HG03469 (cell line): Measurements from ENCODE around the gene TRAPPC3.

Source experiments
- ATAC-seq: cut with Tn5 transposase; IDR thresholded peaks from one replicate; pipeline ENCODE4 v1.9.1; 2021; ENCODE audit warnings: mild to moderate bottlenecking, moderate library complexity, moderate number of reproducible peaks; ENCODE audit not compliant: unreplicated experiment

Gene TRAPPC3

DNA sequence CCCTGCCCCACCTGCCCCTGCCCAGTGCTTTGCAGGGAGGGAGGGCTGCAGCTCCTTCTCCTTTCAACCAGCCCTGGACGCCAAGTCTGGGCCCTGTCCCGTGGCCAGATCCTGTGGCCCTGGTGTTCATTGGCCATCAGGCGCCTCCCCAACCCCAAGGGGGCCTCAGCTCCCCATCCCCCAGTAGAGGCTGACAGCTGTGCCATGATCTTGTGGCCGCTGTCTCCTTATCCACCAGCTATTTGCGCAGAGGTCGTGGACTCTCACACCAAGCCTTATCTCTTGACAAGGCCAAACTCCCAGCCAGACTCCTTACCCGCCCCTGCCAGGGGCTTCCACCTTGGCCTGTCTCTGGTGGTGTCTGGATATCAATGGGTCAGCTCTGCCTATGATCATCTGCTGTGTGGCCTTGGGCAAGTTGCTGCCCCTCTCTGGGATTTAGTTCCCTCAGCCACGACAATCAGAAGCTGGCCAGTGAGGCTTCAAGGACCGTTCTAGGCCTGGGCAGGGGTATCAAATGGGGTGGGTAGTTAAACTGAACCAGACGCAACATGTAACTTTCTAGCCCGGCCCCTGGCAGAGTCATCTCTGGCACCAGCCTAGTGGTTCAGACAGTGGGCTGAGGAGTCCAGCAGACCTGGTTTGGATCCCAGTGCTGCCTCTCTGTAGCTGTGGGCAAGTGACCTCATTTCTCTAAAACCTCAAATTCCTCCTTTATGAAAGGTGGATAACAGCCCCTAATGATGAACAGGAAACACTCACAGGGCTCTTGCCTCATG, 21.0 kb downstream of the TRAPPC3 start:
- ATAC-seq, result no peak

DNA sequence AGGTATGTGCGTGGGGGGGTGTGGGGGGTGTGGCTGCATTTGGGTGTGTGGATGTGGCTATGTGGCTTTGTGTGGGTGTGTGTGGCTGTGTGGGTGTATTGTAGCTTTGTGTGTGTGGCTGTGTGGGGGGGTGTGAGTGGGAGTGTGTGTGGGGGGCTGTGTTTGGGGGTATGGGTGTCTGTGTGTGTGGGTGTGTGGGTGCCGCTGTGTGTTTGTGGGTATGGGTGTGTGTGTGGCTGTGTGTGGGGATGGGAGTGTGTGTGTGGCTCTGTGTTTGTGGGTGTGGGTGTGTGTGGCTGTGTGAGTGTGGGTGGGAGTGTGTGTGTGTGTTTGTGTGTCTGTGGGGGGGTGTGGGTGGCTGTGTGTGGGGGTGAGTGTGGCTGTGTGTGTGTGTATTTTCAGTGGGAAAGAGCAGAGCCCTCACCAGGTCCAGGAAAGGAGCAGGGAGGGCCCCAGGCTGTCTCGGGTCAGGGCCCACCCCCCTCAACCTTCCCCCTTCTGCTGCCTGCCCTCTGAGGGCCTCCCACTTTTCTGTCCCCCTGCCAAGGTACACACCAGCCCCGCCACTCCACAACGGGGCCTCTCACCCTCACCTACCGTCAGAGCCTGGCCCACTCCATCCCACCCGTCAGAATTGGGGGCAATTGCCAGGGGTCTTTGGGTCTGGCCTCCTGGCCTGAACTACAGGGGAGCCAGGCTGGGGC, 22.3 kb downstream of the TRAPPC3 start:
- ATAC-seq, result no peak

DNA sequence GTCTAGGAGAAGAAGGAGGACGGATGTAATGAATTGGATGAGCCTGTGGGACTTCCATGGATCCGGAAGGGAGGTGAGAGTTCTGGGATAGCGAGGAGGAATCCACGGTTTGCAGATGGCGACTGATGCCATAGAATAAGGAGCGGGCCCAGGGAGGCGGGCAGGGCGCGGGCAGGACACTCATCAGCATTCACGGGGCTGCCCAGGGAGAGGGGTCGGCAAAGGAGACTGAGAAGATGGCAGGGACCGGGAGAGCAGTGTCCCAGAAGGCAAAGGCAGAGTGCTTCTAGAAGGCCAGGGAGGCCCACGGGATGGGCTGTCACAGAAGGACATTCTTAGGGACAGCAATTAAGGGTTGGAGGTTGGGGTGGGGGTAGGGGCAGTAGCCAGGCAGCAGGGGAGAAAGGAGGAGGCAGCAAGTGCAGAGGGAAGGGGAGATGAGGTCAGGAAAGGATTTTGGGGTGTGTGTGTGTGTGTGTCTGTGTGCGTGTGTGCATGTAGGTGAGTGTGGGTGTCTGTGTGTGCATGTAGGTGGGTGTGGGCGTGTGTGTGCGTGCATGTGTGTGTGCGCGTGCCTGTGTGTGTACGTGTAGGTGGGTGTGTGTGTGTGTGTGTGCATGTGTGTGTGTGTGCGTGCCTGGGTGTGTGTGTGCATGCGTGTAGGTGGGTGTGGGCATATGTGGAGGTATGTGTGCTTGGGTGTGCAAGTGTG, 23.1 kb downstream of the TRAPPC3 start:
- ATAC-seq, result no peak

DNA sequence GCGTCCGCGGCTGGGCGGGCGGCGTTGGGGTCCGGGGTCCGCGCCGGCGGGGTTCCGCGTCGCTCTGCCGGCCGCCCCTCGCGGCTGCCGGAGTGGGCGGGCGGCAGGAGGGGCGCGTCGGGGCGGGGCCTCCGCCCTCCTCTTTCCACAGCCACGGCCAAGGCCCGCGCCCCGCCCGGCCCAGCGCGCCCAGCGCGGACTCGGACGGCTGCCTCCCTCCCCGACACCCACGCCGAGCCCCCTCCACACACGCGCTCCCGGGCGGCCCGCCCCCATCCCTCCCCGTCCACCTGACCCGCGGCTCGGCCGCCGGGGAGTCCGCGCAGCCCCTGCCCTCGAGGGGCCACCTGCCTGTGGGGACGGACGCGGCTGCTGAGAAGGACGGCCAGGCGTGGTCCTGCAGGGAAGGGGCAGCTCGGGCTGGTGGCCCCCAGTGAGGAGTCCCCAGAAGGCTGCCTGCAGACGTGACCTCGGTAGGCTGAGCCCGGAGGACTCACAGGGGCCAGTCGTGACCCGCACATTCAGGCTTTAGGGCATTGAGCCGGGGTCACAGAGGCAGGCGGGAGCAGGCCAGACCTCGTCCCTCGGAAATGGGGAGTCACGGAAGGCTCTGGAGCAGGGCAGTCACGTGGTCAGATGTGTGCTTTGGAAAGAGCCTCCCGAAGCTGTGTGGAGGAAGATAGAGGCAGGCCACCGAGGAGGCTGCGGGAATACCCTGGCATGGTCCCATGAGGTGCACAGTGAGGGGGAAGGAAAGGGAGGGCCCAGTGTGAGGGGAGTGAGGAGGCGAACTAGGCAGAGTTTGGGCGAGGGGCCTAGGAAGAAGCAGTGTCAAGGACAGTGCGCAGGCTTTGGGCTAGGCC, 23.9 kb downstream of the TRAPPC3 start, which contains the start of gene COL8A2:
TSS of gene COL8A2 (minus strand) at position 94 of the 863 bp plus-strand sequence. CDS start 24,980 bp downstream, outside the sequence.
- no peak for ATAC-seq

DNA sequence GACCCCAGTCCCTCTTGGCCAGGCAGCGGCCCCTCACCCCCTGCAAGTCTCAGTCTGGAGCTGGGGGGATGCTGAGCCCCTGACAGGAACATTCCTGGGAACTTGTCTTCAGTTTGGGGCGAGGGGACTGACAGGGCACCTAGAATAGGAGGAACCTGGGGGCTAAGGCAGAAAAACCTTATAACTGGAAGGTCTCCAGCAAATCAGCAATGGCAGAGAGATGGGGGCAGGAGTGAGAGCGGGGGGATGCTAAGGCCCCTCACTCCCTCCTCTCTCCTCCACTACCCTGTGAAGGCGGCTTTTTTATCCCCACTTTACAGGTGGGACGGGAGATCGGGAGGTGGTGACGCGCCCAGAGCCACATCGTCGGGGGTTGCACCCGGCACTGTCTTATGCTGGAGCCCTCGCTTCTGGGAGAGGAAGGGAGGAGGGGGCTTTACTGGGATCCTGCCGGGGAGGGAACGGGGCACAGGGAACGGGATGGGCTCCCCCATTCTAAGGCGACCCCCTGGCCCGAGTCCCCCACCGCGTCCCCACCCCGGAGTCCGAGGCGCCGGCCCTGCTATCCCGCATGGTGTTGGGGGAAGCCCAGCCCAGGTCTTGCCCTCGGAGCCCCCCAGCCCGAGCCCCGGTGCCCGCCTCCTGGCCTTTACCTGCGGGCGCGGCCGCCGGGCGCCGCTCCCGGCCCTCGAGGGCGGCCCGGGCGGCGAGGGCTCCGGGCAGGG, 24.7 kb downstream of the TRAPPC3 start:
- no peak for ATAC-seq

DNA sequence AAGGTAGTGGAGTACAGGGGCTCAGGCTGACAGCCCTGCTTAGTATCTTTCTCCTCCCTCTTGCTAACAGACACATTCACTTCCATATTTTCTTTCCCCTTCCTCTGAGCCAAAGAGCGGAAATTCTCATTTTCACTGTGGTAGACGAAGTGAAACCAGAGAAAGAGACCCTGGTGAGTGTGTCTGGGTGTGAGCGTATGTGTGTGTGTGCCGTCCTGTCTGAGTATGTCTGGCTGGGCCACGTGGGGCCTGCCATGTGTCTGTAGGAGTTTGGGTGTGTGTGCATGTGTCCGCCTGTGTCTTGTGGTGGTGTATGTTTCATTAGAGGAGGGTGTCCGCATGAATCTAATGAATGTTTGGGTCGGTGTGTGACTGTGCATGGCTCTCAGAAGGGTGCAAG, 25.9 kb downstream of the TRAPPC3 start:
- ATAC-seq, result no peak

DNA sequence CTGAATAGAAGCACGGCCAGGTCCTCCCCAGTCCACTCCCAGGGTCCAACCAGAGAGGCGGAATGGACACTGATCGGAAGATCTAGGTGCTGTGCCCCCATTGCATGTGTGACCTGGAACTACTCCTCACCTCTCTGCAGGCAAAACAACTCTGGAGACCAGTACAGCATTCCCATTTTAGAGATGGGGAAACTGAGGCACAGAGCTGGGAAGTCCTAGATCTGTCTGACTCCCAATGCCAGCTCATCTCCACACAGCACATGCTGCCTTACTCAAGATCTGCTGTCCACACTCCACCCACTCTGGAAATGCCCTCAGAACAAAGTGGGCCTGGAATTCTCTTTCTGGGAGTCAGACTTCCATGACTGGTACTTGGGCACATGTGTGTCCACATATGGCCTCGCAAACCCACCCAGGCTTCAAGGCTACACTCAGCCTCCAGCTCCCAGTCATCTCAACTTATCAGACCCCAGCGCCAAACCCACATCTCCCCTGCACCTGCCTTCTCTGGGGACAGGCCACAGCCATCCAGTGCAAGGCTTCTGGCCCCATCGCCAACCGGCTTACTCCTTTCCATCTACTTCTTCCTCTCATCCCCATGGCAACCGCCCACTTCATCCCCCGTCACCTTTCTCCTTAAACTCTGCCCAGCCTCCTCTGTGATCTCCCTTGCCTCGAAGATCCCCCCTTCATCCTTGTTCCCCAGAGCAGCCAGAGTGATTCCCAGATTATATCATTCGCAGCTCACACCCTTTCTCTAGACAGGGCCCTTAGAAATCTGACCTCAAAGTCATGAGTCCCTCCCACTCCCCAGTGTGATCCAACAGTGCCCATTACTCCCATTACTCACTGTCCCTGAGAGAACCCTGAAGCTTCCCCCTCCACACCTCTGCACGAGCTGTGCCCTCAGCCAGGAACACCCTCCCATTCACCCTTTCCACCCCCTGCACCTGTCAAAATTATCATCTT, 26.9 kb downstream of the TRAPPC3 start:
- no peak for ATAC-seq

DNA sequence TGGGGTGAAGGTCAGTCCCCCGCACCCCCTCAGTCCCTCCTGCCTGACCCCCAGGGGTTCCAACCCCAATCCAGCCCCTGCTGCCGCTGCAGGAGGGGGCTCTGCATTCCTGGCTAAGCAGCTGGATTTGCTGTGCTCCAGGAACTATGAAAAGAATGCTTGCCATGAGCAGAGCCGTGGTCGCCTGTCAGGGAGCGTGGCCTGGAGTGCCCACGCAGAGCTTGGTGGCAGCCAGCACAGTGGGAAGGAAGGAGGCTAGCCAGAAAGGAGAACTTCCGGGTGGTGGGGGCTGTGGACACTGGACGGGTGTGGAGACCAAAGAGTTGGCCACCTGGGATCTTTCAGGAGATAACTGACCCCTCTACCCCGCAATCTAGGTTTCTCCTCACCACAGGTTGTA, 29.8 kb downstream of the TRAPPC3 start:
- no peak for ATAC-seq

DNA sequence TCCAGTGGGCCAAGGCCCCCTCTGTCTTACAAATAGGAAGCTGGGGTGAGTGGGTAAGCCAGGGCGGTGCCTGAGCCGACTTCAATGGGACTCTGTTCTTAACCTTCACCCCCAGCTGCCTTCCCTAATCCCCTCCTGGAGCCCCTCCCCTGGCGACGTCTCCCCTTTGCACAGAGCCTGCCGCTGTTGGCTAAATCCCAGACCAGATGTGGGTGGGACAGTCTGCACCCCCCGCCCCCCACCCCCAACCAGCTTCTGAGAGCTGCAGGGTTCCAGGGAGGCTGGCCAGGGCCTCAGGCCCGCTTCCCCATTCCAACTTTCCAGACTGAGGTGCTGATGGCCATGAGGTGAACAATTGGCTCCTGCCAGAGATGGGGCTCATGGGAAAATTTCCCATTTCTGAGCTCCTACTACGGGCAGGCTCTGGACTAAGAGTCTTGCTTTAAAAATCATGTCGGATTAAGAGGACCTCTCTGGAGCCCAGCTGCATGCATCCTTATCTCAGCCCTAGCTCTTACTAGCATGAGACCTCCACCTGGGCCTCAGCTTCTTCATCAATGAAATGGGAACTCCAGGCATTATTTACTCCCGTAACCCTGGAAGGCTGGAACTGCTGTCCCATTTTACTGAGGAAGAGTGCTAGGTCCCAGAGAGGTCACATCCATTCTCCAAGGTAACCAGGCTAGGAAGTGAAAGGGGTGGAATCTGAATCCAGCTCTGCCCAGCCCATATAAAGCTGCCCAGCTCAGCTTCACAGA, 30.7 kb downstream of the TRAPPC3 start:
- no peak for ATAC-seq

DNA sequence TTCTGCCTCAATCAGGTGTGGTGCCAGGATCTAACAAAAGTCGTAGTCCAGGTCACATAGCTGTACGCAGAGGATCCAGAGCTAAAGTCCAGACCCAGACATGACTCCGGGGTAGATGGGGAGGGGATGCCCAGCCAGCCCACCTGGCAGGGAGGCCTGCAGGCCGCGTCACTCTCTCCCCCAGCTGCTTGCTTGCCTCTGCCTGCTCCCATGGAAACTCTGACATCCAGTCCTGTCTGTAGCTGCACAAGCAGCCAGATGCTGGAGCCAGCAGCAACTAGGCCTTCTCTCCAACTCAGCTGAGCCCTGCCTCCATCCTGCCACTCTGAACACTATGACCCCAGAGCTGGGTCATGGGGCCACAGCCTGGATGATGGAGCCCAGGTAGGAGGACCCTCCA, 32.4 kb downstream of the TRAPPC3 start:
- no peak for ATAC-seq

DNA sequence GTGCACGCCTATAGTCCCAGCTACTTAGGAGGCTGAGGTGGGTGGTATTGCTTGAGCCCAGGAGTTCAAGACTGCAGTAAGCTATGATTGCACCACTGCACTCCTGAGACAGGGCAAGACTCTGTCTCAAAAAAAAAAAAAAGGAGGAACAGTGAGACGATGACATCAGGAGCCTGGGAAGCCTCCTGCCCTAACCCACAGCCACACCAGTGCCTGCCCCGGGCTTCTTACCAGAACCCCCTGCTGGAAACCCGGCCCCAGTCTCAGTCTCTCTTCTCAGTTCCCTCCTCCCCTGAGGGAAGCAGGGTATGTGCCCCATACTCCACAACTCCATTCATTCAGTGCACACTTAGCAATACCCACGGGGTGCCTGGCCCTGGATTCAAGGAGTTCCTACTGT, 33.4 kb downstream of the TRAPPC3 start:
- no peak for ATAC-seq

DNA sequence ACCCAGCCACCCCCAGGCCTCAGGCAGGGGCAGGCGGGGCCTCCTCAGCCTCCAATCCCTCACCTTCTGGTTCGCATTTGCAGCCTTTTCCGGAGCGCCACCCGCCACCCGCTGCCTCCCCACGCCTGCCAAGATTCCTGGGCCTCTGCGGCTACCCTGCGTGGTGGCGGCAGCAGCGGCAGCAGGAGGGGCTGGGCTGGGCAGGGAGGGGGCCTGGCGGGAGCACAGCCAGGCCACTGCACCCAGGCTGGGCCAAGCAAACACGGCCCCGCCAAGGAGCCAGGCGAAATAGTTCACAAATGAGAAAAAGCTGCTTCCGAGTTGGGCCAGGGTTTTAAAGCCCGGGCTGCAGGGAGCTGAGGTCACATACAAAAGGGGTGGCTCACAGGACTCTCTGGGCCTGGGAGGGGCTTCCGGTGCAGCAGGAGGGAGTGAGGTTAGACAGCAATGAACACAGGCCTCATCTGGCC, 34.1 kb downstream of the TRAPPC3 start:
- ATAC-seq, result no peak

DNA sequence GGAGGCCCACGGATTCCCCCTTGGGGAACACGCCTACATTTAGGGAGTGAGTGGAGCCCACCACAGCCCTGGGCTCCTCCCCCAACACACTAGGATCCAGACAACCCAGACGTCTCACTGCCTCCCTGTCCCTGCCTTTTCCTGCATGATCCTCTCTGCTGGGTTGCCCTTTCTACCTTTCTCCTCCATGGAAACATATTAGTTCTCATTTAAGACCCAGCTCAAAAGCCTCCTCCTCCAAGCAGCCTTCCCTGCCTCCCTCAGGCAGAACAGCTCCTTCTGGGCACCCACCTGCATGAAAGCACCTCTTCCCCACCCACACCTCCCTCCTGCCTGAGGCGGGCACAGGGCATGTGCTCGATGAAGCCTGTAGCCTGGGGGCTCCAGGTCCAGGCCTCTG, 34.9 kb downstream of the TRAPPC3 start:
- no peak for ATAC-seq

DNA sequence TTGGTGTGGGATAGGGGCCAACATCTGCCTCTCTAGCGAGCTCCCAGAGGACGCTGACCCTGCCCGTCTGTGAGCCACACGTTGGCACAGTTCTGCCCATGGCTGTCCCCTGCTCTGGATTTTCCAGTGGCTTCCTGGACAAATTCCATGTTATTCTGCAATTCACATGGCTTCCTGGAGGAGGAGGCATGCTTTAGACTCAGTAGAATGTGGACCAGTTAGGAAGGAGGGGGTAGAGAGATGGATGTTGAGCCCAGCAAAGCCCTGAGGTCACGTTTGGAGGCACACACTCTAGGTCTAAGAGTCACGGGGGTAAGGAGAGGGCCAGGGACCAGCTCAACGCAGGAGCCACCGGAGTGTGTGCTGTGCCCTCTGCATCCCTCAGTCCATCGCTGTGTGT, 36.5 kb downstream of the TRAPPC3 start:
- no peak for ATAC-seq

DNA sequence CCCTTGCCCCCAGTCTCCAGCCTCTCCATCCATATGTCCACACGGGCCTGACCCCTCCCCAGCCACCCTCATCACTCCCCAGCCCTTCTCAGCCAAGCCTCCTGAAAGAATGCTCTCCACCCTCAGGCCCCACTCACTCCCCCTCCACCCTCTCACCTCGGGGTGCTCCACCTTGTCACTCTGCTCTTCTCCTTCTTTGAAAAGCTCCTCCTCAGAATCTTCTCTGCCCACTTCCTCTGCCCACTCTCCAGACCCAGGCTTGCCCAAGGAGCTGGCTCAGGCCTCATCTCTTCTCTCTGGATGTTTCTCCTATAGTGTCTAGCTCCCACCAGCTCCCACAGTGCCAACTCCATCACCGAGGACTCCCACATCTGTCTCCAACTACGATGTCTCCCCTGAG, 38.1 kb downstream of the TRAPPC3 start:
- ATAC-seq, result no peak

DNA sequence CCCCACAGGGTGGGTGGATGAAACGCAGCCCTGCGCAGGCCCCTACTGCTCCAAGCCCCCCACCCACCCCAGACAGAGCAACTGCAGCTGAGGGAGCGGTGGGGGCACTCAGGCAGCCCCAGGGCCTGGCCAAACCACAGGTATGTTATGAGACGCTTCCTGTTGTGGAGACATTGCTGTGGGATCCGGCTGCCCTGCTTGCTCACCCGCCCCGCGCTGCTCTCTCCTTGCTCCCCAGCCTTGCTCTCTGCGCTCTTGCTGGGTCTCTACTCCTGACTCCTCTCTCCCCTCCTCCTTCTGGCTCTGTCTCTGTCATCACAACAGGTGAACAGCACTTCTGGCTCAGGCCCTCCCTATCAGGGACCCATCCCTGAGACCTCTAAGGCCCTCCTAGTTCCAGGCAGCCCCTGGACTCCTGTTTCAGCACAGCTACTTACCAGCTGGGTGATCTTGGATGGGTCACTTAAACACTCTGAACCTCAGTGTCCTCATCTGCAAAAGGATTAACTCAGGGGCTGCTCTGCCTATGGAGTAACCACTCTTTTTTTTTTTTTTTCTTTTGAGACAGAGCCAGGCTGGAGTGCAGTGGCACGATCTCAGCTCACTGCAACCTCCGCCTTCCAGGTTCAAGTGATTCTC, 40.1 kb downstream of the TRAPPC3 start:
- no peak for ATAC-seq

DNA sequence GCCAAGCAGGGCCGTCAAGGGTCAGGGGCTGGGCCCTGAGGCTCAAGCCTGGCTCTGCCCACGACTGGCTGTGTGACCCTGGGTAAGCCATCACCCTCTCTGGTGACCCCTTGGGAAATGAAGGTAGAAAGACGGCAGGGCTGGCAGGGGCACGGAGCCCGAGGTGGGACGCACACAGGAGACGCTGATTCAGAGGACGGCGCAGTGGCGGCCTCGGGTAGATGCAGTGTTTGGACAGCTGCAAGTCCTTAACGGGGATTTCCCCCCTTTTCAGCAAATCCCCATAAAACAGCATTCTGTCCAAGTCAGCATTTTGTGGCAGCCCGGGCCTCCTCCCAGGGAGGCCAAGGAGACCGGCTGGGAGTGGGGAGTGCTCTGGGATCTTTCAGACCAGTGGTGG, 41.0 kb downstream of the TRAPPC3 start:
- no peak for ATAC-seq

DNA sequence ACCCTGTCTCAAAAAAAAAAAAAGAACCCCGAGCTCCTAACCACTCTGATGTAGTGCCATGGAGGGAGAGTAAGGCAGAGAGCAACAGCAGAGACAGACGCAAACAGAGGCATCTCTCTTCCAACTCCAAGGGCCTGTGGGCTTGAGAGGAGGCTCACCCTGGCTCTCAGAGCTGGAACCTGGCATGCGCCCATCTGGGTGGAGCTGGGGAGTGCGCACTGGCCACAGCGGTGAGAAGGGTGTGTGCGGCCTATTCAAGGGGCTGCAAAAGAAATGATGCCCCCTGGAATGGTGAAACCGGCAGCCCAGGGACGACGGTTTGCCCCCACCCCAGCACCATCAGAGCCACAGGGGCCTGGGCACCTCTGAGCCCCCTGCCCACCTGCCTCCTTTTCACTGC, 41.9 kb downstream of the TRAPPC3 start:
- no peak for ATAC-seq
